HG03135 (cell line): ENCODE data around the gene LAMA5.

Source experiments
- ATAC-seq: cut with Tn5 transposase; IDR thresholded peaks from one replicate; pipeline ENCODE4 v1.9.1; 2021; ENCODE audit warnings: mild to moderate bottlenecking, moderate library complexity; ENCODE audit not compliant: unreplicated experiment

Gene LAMA5

DNA sequence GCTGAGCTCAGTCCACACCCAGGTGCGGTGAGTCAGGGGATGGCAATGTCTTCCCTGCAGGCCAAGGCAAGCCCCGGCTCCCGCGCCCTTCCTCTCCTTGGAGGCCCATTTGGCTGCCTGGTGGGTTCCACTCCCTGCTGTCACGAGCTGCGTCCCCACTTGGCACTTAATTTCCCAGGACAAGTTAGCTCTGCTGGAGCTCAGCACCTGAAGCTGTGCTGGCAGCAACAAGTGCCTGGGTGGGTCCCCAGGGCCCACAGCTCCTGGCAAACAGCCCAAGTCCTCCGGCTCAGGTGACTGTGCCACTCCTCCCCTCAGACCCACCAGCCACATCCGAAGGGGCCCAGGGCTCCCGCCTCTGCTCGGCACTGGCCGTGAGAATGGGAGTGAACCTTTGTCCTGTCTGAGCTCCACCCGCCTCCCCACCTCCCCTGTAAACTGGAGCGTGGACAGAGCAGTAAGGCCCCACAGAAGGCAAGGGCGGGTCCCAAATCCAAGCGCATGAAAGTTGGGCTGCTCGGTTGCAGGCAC is 16.9 kb downstream of the LAMA5 start:
- ATAC-seq = no peak

DNA sequence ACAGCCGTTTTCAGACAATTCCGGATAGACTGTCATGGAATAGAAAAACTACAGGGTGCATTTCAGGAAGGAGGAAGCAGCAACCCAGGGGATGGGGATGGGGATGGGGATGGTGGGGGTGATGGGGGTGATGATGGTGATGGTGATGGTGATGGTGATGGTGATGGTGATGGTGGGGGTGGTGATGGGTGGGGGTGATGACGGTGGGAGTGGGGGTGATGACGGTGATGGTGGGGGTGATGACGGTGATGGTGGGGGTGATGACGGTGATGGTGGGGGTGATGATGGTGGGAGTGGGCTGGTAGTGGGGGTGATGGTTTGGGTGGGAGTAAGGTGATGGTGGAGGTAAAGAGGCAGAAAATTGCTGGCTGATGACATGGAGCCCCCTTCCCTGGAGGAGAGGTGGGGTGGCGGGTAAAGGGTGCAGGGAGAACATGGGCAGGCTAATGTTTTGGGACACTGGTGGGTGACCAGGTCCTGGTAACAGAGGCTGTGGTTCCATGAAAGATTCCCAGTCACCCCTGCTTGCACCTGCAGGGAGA is 17.5 kb downstream of the LAMA5 start:
- no peak for ATAC-seq

DNA sequence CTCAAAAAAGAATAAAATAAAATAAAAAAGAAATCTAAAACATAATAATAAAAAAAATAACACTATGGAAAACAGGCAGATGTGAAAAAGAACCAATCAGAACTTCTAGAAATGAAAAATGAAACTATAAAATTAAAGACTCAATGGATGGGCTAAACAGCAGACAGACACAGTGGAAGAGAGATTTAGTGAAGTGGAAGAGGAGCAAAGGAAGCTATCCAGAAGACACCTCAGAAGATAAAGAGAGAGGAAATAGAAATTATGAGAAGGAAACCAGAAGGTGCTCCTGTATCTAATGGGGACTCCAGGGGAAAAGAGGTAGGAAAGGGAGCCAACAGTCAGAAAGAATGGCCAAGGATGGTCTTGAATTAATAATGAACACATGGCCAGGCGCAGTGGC is 18.5 kb downstream of the LAMA5 start:
- ATAC-seq = no peak

DNA sequence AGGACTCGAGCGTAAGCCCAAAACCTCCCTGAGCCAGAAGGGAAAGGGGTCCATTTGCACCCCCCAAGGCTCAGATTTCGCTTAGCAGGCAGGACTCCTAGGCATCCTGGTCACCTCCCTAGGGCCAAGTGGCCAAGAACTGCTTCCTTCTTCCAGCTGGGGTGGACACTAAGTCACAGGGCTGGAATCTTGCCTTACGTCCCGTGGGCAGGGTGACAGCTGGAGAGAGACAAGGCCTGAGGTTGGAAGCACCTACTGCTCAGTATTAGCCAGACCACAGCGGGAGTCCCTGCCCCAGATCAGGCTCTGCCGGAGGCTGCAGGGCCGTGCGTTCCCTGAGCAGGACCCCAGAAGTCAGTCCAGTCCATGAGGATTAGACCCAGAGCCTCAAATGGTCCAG is 19.7 kb downstream of the LAMA5 start:
- no peak for ATAC-seq

DNA sequence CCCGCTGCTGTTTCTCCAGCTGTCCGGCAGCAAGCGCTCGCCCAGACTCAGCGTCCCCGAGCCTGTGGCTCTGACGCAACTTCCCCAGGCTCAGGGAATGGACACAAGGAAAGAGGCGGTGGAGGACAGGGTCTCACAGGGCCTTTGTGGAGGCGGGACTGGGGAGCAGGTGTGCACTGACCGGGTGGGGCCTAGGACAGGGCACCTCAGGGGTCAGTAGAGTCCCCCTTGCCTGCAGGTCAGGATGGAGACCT is 20.0 kb downstream of the LAMA5 start:
- no peak for ATAC-seq

DNA sequence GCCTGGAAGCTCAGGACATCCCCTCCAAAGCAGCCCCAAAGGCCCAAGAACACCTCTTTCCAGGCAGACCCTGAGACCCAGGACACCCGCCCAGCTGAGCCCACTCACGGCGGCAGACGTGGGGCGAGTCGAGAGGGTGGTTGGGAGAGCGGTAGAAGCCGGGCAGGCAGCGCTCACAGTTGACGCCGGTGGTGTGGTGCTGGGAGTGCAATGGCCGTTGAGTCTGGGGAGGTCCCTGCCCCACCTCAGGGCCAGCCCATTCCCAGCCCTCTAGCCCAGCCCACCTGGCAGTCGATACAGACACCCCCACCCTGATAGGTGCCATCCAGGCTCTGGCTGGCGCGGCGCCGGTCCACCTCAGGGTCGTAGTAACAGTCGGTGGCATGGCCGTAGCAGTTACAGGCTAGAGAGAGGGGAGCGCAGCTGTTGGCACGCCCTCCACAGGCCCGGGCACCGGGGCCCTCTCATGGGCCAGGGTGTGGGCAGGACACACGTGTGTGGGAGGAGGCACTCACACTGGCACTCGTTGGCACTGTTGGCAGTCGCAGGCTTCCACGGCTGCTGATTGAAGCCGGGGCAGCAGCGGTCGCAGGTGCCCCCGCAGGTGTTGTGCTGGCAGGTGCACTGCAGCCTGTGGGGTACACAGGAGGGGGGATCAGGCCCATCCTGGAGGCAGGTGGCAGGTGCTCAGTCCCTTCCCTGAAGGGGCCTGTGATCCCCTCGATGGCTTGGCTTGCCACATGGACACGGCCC is 20.5 kb downstream of the LAMA5 start:
- ATAC-seq = no peak

DNA sequence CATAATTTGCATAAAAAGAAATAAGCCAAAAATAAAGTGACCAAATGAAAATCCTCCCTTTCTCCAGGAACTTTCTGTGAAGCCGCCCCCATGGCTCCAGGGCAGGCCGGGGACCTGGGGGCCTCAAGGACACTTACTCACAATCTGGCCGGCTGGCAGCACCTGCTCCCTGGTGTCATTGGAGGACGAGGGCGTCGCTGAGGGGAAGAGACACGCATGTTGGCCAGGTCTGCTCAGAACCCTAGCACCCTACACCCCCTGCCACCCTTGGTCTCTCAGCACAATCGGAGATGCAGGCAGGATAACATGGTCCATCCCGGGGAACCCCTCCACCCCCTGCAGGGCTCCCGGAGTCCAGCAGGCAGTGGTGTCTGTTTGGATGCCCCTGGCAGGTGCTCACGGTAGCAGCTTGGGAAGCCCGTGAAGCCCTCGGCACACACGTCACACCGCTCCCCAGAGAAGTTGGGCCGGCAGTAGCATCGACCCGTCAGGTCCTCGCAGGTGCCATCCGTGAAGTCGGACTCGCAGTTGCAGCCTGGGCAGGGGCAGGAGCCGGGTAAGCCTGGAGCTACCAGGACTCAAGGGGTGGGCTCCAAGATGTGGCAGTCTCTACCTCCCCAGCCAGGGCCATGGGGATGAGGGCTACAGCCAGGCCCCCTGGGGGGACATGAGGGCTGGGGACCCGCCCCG is 21.3 kb downstream of the LAMA5 start:
- no peak for ATAC-seq

DNA sequence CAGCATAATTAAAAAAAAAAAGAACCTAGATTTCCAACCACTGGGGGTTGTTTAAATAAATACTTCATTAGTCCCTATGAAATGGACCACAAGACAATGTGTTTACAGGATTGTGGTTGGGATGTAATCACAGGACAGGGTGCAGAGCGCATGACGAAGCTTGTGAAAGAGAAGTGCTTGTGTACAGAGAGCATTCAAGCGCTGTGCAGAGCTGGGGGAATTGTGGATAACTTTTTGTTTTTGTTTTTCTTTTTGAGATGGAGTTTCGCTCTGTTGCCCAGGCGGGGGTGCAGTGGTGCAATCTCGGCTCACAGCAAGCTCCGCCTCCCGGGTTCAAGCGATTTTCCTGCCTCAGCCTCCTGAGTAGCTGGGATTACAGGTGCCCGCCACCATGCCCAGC is 22.3 kb downstream of the LAMA5 start:
- ATAC-seq = no peak

DNA sequence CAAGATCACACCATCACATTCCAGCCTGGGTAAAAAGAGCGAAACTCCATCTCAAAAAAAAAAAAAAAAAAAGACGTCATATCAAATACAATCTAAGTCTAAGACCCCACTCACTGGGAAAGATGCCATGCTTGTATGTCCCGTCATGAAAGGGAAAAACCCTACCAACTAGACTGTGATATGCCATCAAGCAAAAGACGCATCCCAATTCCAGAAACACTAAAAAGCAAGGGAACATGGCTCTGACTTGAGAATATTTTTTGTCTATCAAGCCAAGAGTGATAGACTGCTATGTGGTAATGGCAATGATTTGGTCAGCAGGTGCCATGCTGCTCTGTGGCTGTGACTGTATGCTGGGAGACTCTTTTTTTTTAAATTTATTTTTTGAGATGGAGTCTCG is 23.0 kb downstream of the LAMA5 start:
- no peak for ATAC-seq

DNA sequence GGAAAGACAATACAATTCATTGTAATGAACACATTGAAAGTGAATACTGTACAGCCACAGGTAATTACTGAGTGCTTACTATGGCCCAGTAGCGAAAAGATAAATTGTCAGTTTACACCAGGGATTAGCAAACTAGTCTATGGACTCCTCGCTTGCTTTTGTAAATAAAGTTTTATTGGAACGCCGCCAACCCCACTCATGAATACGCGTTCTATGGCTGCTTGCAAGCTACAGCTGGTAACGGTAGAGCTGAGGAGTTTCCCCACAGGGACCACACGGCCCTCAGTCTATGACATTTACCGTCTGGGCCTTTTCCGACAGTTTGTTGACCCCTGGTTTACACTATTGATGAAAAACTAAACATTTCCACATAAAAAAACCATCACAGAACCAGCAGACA is 24.2 kb downstream of the LAMA5 start:
- no peak for ATAC-seq

DNA sequence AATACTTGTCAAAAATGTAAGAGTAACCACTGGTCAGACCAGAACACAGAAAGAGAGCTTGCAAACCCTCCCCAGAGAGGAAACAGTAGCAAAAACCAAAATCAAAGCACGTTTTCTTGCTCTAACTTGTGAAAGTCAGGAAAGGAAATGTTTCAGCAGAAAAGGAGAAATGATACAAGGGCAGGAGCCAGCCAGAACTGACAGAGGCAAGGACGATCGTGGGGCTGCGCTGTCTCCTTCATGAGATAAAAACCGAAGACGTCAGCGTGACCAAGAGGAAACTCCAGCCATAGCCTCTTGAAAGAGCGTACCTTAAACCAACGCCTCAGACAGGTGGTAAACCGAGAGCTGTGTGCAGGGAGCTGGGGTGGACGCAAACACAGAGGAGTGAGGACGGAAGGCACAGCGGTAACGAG is 27.5 kb downstream of the LAMA5 start:
- ATAC-seq = peak; percentile 53

DNA sequence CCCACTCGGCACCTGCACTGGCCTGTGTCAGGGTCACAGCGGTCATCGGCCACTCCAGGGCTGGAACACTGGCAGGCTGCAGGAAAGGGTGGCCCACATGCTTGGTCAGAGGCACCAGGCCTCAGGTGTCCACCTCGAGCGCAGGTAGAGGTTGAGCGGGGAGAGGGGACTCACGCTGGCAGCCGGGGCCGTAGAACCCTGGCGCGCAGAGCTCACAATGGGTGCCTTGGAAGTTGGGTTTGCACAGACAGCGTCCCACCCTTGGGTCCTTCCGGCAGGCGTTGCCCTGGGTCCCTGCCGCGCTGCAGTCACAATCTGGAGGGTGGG is 28.9 kb downstream of the LAMA5 start:
- ATAC-seq = no peak

DNA sequence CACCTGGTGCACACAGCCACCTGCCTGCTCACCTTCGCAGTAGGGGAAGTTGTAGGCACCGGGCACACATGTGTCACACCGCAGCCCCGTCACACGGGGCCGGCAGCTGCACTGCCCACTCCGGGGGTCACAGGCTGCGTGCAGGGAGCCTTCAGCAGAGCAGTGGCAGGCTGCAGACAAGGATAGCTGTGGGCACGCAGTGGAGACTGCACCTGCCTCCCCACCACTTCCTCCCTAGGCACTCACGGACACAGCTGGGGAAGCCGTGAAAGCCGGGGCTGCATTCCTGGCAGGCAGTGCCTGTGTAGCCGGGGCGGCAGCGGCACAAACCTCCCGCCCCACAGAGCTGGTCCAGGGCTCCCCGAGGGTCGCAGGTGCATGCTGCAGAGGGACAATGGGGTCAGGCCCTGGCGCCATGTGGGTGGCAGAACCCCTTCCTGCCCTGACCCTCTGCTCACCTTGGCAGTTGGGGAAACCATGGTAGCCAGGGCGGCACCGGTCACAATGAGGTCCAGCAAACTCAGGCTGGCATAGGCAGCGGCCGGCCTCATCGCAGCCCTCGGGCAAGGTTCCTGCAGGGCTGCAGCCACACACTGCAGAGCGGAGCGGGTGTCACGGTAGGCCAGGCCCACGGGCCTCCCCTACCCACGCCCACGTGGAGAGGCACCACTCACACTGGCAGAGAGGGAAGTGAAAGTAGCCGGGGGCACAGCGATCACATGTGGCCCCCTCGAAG is 29.4 kb downstream of the LAMA5 start:
- no peak for ATAC-seq

DNA sequence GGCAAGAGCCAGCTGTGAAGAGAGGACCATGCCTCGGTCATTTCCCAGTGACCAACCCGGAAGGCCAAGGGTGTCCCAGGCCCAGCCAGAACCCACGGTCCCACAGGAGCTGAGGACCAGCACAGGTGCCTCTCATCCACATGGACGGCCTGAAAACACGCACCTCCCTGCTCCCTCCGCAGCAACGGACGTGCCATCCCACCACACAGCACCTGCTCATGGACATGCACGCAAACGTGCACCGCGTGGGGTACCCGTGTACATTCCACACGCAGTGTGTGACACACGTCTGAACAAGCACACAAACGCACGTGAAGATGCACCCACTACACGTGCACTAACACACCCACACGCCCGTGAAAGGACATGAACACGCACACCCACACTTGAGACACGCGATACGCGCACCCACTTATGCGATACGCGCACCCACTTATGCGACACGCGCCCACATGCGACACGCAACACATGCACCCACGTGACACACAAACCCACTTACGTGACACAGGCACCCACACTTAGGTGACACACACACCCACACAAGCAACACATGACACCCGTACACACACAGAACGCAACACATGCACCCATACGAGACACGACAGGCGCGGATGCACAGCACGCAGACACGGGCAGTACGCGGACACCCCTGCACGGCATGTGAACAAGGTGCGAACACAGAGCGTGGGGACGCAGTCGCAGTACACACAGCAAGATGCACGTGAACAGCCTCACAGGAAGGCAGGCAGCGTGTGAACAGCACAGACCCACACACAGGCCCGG is 30.1 kb downstream of the LAMA5 start:
- ATAC-seq = no peak

DNA sequence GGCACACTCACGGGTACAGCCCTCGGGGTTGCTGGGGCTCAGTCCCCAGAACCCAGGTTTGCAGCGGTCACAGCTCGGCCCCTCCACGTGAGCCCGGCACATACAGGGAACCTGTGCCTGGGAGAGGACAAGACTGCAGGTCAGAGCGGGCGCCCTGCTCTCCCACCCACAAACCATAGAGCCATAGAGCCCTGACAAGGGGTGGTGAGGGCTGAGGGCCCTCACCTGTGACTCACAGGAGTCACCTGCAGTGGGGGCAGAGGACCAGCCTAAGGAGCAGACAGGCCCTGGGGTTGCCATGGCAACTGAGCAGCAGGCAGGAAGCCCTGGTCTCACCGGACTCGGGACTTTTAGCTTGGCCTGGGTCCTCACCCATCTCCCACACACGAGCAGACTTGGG is 30.8 kb downstream of the LAMA5 start:
- no peak for ATAC-seq

DNA sequence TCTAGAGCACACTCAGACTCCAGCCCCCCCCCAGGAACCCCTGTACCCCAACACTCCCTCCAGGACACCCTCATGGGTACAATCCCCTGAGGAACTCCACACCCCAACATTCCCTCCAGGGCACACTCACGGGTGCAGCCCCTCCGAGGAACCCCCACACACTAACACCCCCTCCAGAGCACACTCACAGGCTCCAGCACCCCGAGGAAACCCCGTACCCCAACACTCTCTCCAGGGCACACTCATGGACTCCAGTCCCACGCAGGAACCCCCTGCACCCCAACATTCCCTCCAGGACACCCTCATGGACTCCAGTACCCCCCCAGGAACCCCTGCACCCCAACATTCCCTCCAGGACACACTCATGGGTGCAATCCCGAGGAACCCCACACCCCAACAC is 31.6 kb downstream of the LAMA5 start:
- no peak for ATAC-seq

DNA sequence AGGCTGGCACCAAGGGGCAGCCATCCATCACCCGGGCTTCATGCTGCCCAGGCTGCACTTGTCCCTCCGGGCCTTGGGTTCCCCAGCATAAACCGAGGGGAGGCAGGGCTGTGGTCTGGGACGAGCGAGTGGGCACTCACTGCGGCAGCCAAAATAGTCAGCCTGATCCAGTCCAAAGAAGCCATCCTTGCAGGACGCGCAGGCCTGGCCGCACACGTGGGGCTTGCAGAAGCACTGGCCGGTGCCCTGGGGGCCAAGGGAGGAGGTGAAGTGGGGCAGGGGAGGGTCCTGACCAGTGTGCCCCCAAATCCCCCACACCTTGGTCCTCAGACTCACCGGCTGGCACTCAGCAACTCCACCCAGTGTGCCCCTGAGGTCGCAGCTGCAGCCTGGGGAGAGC is 32.2 kb downstream of the LAMA5 start:
- ATAC-seq = no peak

DNA sequence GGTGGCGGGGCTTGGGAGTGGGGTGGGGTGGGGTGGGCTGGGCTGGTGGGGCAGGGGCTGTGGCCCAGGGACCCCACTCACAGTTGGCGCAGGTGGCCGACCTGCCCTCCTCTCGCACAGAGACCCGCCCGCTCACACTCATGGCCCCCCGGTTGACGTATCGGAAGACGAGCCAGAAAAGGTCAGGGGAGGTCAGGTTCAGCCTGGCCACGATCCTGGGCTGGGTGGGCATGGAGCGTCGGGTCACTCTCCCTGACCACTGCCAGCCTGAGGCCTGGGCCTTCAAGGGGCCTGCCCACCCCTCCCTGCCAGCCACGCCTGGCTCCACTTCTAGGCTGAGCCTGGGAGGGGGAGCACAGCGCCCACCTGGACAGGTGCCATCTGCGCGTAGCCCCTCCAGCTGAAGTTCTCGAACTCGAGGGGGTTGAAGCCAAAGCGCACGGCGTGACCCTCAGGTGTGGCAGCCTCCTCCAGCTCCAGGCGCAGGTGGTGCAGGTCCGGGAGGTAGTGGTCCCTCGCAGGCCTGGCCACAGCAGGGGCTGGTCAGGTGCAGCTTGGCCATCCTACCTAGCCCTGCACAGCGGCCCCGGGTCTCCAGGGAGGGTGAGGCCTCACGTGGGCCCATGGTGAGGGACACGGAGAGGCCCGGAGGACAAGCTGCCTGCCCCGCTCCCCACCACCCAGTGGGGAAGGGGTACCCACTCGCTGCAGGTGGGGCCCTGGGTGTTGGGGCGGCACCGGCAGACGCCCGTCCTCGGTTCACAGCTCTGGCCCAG is 33.1 kb downstream of the LAMA5 start:
- no peak for ATAC-seq

DNA sequence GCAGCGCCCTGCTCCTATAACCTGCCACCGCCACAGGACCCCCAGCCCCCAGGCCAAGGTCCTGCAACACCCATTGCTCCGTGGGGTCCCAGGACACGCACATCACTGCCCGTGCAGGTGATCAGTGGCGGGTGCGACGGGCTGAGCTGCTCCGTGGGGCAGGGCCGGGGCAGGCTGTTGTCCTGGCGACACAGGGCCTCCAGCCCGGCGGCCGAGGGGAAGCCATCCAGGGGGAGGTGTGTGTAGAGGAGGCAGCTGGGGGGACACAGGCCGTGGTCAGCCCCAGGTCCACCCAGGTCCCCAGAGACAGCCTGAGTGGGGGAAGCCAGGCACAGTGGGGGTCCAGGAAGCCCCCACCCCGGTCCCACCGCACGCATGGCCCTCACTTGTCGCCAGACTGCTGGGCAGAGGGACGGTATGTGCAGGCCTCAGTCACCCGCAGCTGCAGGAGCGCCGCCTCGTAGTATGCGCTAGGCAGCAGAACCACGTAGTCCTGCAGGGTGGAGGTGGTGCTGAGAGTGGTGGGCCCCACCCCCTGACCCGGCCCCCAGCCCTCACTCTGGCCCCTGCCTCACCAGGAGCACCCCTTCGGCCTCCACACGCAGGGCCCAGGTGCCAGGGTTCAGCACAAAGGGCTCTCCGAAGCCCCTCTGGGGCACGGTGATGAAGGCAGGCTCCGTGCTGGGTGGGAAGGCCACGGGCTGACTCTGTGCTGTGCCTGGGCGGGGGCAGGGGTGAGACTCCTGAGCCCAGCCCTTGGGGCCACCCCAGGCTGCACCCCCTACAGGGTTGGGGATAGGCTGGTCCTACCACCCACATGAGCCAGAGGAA is 33.9 kb downstream of the LAMA5 start:
- ATAC-seq = no peak

DNA sequence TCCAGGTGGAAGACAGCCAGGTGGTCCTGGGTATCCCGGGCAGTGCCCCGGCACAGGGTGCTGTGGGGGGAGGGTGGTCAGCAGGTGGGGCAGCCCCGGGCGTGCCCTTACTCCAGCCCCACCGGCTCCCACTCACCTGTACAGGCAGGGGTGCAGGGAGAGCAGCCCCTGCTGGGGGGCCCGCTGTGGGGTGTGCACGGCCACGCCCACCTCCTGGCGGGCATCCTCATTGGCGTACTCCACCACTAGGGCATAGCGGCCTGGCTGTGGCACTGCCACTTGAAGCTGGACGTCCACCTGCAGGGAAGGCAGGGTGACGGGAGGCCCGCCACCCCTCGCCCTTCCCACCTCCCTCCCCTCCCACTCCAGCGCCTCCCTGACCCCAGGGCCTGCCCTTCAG is 34.7 kb downstream of the LAMA5 start:
- no peak for ATAC-seq
